HG03196 (cell line): ENCODE measurements around the gene LRRC56.

Experiments used
- ATAC-seq: cut with Tn5 transposase; IDR thresholded peaks from one replicate; pipeline ENCODE4 v1.9.1; 2021; ENCODE audit not compliant: unreplicated experiment

Gene LRRC56

DNA sequence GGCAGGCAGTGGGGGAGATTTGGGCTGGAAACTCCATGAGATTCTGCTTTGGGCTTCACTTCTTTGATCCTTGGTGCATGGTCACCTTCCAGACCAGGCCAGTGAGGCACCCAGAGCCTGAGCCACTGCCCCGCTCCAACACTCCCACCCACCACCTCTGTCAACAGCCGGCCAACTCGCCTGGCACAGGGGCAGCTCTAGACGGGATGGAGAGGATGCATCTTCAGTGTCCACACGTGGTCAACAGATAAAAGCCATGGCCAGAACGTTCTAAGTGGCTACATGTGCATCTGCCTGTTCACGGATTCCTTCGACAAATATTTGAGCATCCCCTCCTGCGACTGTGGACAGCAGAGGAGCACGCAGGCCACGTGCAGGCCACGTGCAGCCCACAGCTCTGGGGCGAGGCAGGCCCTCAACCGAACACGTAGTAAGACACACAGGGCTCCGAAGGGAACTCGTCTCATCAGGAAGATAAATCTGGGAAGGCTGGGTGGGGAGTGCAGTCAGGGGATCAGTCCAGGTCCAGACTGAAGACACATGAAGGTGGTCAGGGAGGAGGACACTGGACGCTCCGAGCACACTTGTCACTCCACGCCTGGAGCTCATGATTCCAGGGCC lies 1.2 kb downstream of the LRRC56 start:
- no peak for ATAC-seq

DNA sequence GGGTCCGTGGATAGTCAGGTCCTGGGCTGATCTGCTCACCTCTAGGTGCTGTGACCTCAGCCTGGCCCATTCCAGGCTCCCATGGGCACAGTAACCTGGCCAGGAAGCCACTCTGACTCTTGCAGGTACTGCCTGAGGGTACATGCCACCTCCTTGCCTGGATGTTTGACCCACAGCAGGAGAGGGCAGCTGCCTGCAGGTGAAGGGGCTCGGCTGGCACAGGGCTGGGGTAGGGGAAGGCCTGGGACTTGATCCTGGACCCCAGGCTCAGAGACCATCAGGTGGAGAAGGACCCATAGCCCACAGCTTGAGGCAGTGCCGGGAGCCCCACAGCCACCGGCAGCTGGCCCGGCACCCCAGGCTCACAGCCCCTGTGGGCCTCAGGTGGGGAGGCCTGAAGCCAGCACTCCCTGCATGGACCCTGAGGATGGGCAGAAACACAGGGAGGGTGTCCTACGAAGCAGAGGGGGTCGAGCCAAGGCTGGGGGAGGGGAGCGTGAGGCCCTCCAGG lies 2.7 kb downstream of the LRRC56 start:
- no peak for ATAC-seq

DNA sequence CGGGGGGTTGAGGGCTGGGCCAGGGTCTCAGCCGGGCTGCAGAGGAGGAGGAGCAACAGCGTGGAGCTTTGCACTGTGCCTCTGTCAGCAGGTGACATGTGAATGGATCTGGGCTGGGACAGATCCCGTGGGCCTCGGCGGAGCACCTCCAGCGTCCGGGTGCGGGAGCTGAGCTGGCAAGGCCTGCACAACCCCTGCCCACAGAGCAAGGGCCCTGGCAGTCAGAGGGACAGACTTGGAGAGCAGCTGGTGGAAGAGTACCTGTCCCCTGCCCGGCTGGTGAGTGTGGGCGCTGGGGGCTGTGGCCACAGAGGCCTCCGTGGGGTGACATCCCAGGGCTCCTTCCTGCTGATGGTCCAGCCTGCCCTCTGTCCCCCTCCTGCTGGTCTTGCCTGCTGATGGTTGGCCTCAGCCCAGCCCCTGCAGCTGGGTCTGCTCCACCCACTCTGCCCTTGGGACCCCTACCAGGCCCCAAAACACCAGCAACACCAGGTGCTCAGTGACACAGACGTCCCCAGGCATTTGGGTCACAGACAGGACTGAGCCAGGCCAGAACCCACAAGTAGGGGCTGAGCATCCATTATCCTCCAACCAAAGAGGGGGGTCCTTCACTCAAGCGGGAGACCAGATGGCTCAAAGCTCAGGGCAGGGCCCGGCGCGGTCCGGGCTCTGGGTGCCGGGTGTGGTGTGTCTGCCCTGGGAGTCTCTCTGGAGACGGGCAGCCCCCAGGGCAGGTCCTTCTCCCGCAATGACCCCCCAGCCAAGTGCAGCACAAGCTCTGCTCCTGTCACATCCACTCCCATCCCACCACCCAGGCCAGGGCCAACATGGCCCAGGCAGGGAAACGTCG lies 3.5 kb downstream of the LRRC56 start:
- no peak for ATAC-seq

DNA sequence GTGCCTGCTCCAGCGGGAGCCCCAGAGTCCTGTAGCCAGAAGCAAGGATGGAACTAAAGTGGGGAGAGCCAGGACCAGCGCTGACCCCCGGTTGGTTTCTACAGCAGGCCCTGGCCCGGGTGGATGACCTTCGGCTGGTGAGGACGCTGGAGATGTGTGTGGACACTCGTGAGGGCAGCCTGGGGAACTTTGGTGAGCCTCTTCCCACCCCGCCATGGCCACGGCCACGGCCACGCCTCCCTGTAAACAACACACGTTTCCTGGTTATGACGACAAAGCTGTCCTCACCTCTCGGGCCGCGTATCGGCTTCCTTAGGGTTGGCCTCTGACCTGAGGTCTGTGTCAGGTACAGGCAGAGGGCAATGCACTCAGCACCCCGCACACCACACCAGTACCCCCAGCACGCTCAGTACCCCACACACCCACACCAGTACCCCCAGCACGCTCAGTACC lies 4.1 kb downstream of the LRRC56 start:
- no peak for ATAC-seq

DNA sequence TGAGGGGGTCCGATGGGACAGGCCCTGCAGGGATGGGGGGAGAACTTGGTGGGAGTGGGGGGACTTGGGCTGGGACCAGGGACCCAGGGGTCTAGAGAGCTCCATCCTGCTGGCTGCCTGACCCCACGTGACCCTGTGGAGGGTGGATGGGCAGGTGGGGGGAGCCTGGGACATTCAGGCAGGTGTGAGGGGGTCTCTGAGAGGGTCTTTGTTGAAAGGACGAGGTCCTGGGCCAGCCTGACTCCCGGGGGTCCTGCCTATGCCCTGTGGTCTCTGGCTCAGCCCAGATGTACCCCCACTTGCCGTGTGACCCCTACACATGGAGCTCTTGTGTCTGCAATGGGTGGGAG lies 7.5 kb downstream of the LRRC56 start:
- ATAC-seq, result no peak

DNA sequence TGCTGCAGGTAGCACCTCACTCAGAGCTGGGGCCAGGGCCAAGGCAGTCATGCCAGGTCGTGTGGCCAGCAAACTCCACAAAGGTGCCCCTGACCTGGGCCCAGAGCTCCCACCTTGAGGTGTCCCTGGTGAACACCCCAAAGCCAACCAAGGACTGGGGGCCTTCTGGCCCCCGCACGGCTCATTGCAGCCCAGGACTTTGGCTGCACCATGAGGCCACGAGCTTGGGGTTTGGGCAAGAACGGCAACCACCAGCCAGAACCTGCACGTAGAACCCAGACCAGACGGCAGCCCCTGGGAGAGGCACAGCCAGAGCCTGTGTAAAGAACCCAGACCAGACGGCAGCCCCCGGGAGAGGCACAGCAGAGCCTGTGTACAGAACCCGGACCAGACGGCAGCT lies 7.8 kb downstream of the LRRC56 start:
- ATAC-seq, result no peak

DNA sequence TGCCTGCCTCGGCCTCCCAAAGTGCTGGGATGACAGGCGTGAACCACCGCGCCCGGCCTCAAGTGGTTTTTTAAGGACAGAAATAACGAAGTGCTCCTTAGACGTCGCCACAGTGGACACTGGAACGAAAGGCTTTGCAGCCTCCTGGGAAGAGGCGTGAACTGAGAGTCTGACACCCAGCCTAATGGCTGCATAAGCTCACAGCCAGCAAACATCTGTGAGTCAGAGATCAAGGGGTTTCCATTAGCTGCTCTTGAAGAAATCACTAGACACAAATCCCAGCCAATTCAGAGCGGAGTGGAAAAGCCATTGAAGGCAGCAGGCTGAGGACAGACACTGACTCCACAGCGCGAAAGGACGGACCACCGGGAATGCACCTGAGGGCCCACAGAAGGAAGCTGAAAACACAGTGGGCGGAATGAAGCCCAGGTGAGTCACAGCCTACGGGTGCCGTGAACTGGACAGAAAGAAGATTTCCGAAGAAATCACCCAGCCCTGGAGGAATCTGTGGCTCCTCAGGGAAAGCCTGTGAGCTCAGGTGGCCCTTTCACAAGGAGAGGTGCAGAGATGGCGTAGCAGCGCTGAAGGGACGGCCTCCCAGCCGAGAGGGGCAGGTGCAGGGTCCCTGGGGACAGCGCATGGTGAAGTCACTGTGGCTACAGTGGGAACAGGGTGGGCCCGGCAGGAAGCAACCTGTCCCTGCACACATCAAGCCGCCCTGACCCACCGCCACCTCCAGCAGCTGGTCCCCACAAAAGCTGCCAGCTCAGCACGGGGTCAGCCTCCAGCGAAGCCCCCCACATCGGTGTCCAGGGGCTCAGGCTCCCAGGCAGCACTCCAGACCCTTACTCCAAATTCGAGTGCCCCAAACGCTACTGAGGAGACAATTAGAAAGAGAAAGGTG lies 11.6 kb downstream of the LRRC56 start:
- ATAC-seq, result no peak

DNA sequence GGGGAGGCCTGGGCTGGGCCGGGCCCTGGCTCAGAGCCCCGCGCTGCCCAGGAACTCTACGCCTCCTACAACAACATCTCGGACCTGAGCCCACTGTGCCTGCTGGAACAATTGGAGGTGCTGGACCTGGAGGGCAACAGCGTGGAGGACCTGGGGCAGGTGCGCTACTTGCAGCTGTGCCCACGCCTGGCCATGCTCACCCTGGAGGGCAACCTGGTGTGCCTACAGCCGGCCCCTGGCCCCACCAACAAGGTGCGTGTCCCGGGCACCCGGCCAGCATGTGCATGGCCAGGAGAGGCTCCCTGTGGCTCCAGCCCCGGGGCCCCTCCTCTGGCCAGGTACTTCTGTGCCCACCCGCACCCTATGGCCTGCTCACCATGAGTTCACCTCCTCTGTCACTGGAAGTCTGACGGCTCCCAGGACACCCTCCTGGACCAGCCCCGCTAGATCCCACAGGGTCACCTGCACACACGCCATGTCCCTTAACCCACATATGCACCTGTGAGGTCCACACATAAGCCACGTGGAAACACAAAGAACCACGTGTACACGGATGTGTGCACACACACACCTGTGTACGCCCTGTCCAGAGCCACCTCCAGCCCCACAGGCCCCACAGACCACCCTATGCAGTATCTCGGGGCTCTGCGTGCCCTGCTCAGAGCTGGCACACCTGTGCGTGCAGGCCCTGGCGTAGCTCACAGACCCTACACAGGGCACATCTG lies 12.9 kb downstream of the LRRC56 start:
- ATAC-seq, result no peak

DNA sequence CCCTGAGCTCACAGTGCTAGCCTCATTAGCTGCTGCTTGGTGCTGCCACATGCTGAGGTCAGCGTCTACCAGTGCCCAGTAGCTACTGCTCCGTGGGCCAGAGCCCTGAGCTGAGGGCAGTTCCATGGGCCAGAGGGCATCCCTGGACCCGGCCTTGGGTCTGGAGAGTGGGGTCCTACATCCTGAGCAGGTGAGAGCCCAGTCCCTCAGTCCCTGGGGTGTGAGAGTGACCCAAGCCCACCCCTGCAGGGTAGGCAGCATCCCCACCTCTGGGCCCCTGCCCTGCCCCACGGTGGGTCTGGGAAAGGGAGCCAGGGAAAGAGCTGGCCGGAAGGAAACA lies 13.4 kb downstream of the LRRC56 start:
- no peak for ATAC-seq

DNA sequence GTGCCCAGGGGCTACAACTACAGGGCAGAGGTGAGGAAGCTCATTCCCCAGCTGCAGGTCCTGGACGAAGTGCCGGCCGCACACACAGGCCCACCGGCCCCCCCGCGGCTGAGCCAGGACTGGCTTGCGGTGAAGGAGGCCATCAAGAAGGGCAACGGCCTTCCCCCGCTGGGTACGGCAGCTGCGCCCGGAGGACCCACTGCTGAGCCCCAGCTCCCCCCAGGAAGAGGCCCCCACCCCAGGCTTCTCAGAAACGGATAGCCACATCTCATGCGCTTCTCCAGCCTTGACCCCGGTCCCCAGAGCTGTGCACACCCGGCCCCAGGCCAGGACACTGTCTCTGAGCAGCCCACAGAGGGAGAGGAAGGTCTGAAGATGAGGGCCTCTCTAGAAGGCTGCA lies 13.8 kb downstream of the LRRC56 start:
- no peak for ATAC-seq

DNA sequence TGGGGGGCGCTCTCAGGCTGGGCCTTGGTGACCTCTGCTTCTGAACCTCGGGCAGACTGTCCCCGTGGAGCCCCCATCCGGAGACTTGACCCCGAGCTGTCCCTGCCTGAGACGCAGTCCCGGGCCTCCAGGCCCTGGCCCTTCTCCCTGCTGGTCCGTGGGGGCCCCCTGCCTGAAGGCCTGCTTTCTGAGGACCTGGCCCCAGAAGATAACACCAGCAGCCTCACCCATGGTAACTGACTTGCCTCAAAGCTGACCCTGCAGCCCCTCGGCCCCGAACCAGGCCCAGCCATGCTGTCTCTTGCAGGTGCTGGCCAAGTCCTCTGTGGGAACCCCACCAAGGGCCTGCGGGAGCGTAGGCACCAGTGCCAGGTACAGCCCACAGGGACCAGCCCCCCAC lies 14.3 kb downstream of the LRRC56 start:
- ATAC-seq, result no peak

DNA sequence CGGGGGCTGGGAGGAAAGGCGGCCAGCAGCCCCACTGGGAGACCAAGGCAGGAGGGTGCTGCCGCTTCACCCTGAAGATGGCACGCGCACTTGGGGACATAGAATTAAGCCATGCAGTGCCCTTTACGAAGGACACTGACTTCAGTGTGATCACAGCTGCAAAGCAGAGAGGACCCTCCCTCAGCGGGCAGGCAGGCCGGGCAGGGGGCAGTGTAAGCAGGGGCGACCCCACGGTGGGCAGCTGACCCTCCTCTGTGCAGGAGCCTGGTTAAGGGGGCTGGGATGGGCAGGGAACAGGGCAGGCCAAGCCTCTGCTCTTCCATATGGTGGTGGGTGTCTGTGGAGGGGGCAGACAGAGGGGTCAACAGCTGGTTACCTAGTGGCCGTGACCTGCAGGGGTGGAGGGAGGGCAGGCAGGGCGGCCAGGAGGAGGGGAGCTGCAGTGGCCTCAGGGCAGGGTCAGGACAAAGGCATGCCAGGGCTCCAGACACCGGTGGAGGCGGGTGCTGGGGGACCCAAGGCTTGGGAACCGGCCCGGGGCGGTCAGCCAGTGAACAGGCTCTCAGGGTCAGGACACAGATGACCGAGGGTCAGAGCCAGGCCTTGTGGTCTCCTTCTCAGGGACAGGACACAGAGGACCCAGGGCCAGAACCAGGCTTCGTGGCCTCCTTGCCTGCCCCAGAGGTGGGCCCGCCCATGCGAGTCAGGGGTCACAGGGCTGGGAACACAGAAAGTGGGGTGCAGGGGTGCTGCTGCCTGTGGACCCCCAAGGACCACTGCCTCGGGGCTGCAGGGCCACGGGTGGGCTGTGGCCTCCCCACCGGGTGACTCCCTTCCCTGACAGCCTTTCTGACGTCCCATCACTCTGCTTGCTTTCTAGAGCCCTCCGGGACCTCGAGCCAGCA lies 16.0 kb downstream of the LRRC56 start:
- ATAC-seq, result no peak

DNA sequence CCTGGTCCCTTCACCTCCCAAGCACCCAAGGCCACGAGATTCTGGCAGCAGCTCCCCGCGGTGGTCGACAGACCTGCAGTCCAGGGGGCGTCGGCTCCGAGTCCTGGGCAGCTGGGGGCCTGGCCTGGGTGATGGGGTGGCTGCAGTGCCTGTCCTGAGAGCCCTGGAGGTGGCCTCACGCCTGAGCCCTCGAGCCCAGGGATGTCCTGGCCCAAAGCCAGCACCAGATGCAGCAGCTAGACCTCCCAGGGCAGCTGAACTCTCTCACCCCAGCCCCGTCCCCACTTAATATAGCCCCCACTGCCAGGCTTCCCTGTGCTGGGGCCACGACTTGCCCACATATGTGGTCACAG lies 16.6 kb downstream of the LRRC56 start:
- no peak for ATAC-seq

DNA sequence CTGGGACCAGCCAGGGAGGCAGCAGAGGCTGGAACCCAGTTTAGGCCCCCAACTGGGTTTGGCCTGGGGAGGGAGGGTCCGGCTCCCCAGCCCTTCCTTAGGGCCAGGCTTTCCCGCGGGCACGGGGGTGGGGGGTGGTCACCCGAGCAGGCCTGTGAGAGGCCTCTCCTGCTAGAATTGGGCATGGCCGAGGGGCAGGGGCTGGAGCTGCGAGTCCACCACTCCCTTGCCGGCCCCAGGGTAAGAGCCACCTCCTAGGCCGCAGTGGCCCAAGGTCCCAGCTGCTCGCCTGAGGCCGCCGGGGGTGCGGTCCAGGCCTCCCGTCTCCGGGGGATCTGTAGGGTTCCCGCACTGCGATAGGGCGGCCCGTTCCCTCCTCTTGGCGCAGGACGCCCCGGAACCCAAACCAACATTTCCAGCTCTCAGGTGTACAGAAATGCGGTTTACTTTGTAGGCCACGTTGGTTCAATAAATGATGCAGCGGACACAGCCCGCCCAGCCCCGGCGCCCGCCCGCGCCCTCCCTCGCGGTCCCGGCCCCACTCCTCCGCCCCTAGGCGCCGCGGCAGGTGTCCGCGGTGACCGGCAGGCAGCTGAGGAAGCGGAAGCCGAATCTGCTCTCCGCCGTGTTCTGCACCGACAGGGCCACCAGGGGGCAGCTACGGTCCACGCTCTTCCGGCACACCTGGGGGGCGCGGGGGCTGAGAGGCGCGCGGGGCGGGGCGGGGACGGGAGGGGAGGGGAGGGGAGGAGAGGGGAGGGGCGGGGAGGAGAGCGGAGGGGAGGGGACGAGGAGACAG lies 17.3 kb downstream of the LRRC56 start:
- ATAC-seq, result no peak

DNA sequence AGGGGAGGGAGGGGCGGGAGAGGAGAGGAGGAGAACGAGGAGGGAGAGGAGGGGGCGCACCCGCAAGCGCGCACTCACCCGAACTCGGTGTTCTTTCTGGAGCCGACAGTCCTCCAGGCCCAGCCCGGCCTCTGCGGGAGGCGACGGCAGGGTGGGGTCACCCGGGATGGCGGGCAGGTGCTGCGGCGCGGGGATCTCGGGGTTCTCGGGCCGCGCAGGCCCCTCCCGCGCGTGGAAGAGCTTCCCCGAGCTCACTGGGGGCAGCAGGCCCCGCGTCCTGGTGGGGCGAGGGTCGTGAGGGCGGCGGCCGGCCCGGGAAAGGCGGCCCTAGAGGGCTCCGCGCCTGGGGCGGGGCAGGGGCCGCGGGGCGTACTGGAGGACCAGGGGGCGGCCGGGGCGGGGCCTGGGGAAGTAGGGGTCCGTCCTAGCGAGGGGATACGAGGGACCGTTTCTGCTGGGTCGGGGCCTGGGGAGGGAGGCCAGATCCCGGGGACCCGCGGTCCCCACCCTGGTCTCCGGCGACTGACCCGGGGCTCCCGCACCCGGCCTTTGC lies 18.0 kb downstream of the LRRC56 start:
- no peak for ATAC-seq

DNA sequence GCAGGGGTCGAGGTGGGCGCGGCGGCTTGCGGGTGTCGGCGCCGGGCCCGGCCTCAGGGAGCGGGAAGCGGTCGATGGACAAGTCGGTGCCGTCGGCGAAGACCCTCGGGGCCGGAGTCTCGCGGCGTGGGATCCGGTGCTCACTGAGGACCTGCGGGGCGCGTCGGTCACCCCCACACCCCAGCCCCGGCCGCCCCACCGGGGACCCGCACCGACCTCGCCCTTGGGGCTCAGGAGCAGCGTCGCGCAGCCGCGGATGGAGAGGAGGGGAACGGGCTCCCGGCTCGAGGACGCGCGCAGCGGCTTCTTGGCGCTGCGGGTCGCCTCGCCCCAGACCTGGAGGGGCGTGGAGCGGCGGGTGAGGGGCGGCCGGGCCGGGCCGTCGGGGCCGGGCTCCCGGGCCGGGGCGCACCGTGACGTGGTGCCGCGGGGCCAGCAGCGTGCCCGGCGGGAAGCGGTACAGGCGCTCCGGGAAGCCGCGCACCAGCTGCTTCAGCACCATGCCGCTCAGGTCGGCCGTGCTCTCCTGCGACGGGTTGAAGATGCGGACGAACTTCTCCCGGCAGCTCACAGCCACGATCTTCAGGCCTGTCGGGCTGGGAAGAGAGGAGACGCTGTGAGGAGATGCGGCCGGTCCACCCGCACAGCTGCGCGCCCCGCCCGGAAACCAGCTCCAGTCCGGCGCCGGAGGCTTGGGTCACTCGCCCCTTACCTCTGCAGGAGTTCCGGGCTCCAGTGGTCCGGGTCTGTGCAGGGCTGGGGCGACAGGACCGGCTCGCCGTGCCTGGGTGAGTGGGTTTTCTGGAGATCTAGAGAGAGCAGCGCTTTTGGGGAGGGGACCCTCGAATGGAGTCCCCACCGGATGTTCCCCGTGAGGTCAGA lies 18.7 kb downstream of the LRRC56 start:
- ATAC-seq, result no peak

DNA sequence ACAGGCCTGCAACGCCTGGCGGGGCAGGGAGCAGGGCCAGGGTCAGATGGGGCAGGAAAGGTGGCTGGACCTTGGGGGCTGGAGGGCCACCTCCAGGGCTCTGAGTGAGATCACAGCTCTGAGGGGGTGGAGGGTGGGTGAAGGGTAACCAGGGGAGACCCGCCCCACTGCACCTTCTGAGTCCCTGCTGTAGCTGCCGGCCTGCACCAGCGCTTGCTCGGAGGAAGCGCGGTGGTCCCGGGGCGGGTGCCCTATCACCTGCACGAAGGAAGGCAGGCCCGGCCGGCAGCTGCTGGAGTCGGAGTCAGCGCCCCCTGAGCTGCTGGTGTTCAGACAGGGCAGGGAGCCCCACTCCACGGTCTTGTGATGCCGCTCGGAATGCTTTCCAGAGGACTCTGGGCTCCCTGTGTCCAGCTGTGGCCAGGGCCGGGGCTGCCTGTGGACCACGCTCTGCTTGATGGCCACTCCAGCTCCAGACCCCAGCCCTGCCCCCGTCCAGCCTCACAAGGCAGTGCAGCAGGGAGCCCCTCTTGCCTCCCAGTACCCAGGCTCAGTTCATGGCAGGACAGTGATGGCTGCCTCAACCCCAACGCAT lies 19.4 kb downstream of the LRRC56 start:
- no peak for ATAC-seq
